H1 (cell line): ENCODE measurements around the gene SRGAP3. TPM values are rescaled to one million over a fixed set of nuclear protein-coding genes. Genes with fewer than 3 reads are reported as not detected.

Source experiments
- CTCF ChIA-PET: fragments of 300-600 bp; sonication (Branson Sonifier 250); formaldehyde crosslinking; loops from one replicate; lab custom pipeline; 2021; ENCODE audit not compliant: partially characterized antibody; lab: Charles Lee
- POLR2A ChIA-PET: fragments of 300-600 bp; sonication (Branson Sonifier 250); formaldehyde crosslinking; loops from one replicate; lab custom pipeline; 2021; ENCODE audit warnings: inconsistent platforms; ENCODE audit not compliant: partially characterized antibody; lab: Charles Lee
- DNase-seq, 2 experiments: peaks; one replicate each; pipeline versions ENCODE4 v3.0.0 to v3.0.0-alpha.2; 2010 to 2022; ENCODE audit warnings: low spot score in 2 of 2, low read depth in 1 of 2, mixed read lengths in 1 of 2
- FAIRE-seq: peaks from 2 replicates; lab custom pipeline; 2011; peaks lifted over from hg19 to GRCh38; lab: Jason Lieb, UNC
- H2AFZ ChIP-seq: 2 replicates; pipeline ENCODE4 v1.8.1; 2012; ENCODE audit warnings: low read length, inconsistent platforms
- H2AK5ac ChIP-seq: 2 replicates; pipeline ENCODE4 v1.6.1; 2013; ENCODE audit warnings: low read depth, low read length
- H2BK120ac ChIP-seq: replicated peaks from 2 replicates; pipeline ENCODE3; 2013; ENCODE audit warnings: low read depth, low read length, inconsistent platforms
- H2BK12ac ChIP-seq: 2 replicates; pipeline ENCODE4 v1.6.1; 2013; ENCODE audit warnings: low read depth, low read length
- H2BK15ac ChIP-seq: 2 replicates; pipeline ENCODE4 v1.6.1; 2013; ENCODE audit warnings: low read length
- H2BK20ac ChIP-seq: 2 replicates; pipeline ENCODE4 v1.6.1; 2013; ENCODE audit warnings: low read length
- H2BK5ac ChIP-seq: 2 replicates; pipeline ENCODE4 v1.6.1; 2013; ENCODE audit warnings: low read depth, low read length
- H3K14ac ChIP-seq: 2 replicates; pipeline ENCODE4 v1.6.1; 2013; ENCODE audit warnings: inconsistent platforms; ENCODE audit not compliant: insufficient read length
- H3K18ac ChIP-seq: 2 replicates; pipeline ENCODE4 v1.6.1; 2013; ENCODE audit warnings: low read length; ENCODE audit errors: extremely low read depth
- H3K23ac ChIP-seq: 2 replicates; pipeline ENCODE4 v1.6.1; 2013; ENCODE audit warnings: inconsistent platforms; ENCODE audit not compliant: insufficient read length
- H3K23me2 ChIP-seq: 2 replicates; pipeline ENCODE4 v1.6.1; 2013; ENCODE audit warnings: low read depth, low read length
- H3K27ac ChIP-seq: 2 replicates; pipeline ENCODE4 v1.6.1; 2011; ENCODE audit warnings: low read depth, low read length, inconsistent platforms
- H3K27me3 ChIP-seq, 4 experiments: replicated peaks in 1 of 4; 1 replicate in 1 of 4; 2 replicates in 3 of 4; pipeline versions ENCODE4 v1.6.1 to v1.8.1; 2011 to 2013; ENCODE audit warnings: low read length in 3 of 4, mild to moderate bottlenecking in 3 of 4, inconsistent platforms in 2 of 4, mixed read lengths in 2 of 4, moderate library complexity in 1 of 4; ENCODE audit not compliant: control insufficient read depth in 3 of 4, insufficient read depth in 3 of 4; ENCODE audit errors: extremely low read depth in 1 of 4
- H3K36me3 ChIP-seq, 4 experiments: 2 replicates each; pipeline versions ENCODE4 v1.6.1 to v1.8.1; 2011 to 2013; ENCODE audit warnings: mild to moderate bottlenecking in 4 of 4, low read length in 3 of 4, moderate library complexity in 2 of 4, control low read depth in 1 of 4, inconsistent platforms in 1 of 4; ENCODE audit not compliant: insufficient read depth in 4 of 4, control insufficient read depth in 2 of 4
- H3K4ac ChIP-seq: replicated peaks from 2 replicates; pipeline ENCODE3; 2013; ENCODE audit warnings: low read length, low read depth, mixed read lengths, inconsistent platforms; ENCODE audit not compliant: insufficient read length
- H3K4me1 ChIP-seq, 4 experiments: replicated peaks in 1 of 4; 1 replicate in 1 of 4; 2 replicates in 3 of 4; pipeline versions ENCODE4 v1.6.1 to v1.8.1; 2011 to 2013; ENCODE audit warnings: low read length in 3 of 4, inconsistent platforms in 2 of 4, mixed read lengths in 1 of 4; ENCODE audit not compliant: insufficient read depth in 4 of 4, control insufficient read depth in 3 of 4
- H3K4me2 ChIP-seq, 2 experiments: 2 replicates each; pipeline versions ENCODE4 v1.6.1 to v1.8.1; 2011 to 2013; ENCODE audit warnings: low read depth in 2 of 2, low read length in 2 of 2, control low read depth in 1 of 2, inconsistent platforms in 1 of 2, mild to moderate bottlenecking in 1 of 2; ENCODE audit not compliant: insufficient read depth in 1 of 2
- H3K4me3 ChIP-seq, 4 experiments: fragments of 200-600, 300-600 bp in 1 of 4; sonication (generic), shearing (Covaris generic), sonication (Bioruptor Twin) in 1 of 4; 2 replicates each; pipeline versions ENCODE4 v1.5.1 to v1.8.1; 2011 to 2016; ENCODE audit warnings: low read length in 4 of 4, low read depth in 3 of 4, control low read depth in 2 of 4, inconsistent platforms in 2 of 4, mild to moderate bottlenecking in 2 of 4, mixed read lengths in 1 of 4, moderate library complexity in 1 of 4; ENCODE audit not compliant: insufficient read depth in 2 of 4; ENCODE audit errors: extremely low read depth in 1 of 4
- H3K56ac ChIP-seq: replicated peaks from 2 replicates; pipeline ENCODE3; 2013; ENCODE audit warnings: low read depth, mild to moderate bottlenecking, mixed read lengths, low read length, inconsistent platforms; ENCODE audit not compliant: insufficient read length
- H3K79me1 ChIP-seq: 2 replicates; pipeline ENCODE4 v1.6.1; 2013; ENCODE audit warnings: low read depth, low read length, control low read depth
- H3K79me2 ChIP-seq, 2 experiments: 2 replicates each; pipeline versions ENCODE4 v1.6.1 to v1.8.1; 2012 to 2013; ENCODE audit warnings: low read length in 2 of 2, mild to moderate bottlenecking in 2 of 2, inconsistent platforms in 1 of 2; ENCODE audit not compliant: insufficient read depth in 2 of 2, control insufficient read depth in 1 of 2
- H3K9ac ChIP-seq, 4 experiments: replicated peaks in 1 of 4; 1 replicate in 1 of 4; 2 replicates in 3 of 4; pipeline versions ENCODE4 v1.6.1 to v1.8.1; 2011 to 2013; ENCODE audit warnings: low read depth in 3 of 4, low read length in 3 of 4, control low read depth in 2 of 4, mild to moderate bottlenecking in 2 of 4, moderate library complexity in 2 of 4, inconsistent platforms in 1 of 4; ENCODE audit errors: extremely low read depth in 1 of 4
- H3K9me3 ChIP-seq, 2 experiments: 2 replicates each; pipeline versions ENCODE4 v1.6.1 to v1.8.1; 2012 to 2013; ENCODE audit warnings: mild to moderate bottlenecking in 2 of 2, moderate library complexity in 2 of 2, control low read depth in 1 of 2, inconsistent platforms in 1 of 2, low read depth in 1 of 2, low read length in 1 of 2, mixed read lengths in 1 of 2; ENCODE audit not compliant: insufficient read depth in 2 of 2
- H4K20me1 ChIP-seq, 2 experiments: replicated peaks in 1 of 2; 2 replicates each; pipeline versions ENCODE3 to v1.8.1; 2011 to 2013; ENCODE audit warnings: inconsistent platforms in 2 of 2, low read length in 2 of 2, mild to moderate bottlenecking in 1 of 2; ENCODE audit not compliant: insufficient read depth in 2 of 2, control insufficient read depth in 1 of 2
- H4K5ac ChIP-seq: 2 replicates; pipeline ENCODE4 v1.6.1; 2013; ENCODE audit warnings: low read length, low read depth, mixed read lengths, inconsistent platforms; ENCODE audit not compliant: insufficient read length
- H4K8ac ChIP-seq: 2 replicates; pipeline ENCODE4 v1.8.0; 2013; ENCODE audit warnings: mild to moderate bottlenecking, moderate library complexity, low read length, inconsistent platforms; ENCODE audit not compliant: insufficient read depth; ENCODE audit errors: extremely low read depth
- H4K91ac ChIP-seq: replicated peaks from 2 replicates; pipeline ENCODE3; 2013; ENCODE audit warnings: low read length, mixed read lengths, inconsistent platforms; ENCODE audit not compliant: insufficient read length
- ASH2L ChIP-seq: fragments of 200-600, 300-600 bp; sonication (generic); IDR thresholded peaks from one replicate; pipeline ENCODE4 v1.7.1; 2017; ENCODE audit warnings: low read length
- EZH2 ChIP-seq: fragments of 200-600 bp; sonication (generic); IDR thresholded peaks from 2 replicates; pipeline ENCODE4 v1.7.1; 2012; ENCODE audit warnings: low read depth, mild to moderate bottlenecking, moderate library complexity, low read length, inconsistent platforms; ENCODE audit not compliant: severe bottlenecking
- JUN ChIP-seq: IDR thresholded peaks from 2 replicates; pipeline ENCODE4 v1.6.1; 2011; ENCODE audit warnings: low read depth, mild to moderate bottlenecking, improper control_type of control experiment, low read length
- MAFK ChIP-seq: IDR thresholded peaks from 2 replicates; pipeline ENCODE4 v1.6.1; 2012; ENCODE audit warnings: low read depth, mild to moderate bottlenecking, improper control_type of control experiment, low read length
- POU5F1 ChIP-seq: IDR thresholded peaks from 2 replicates; pipeline ENCODE4 v1.6.1; 2011; ENCODE audit warnings: low read depth, mild to moderate bottlenecking, low read length, moderate library complexity
- RNF2 ChIP-seq: fragments of 200-900, 300-1000 bp; sonication (generic); IDR thresholded peaks from 2 replicates; pipeline ENCODE4 v1.7.1; 2016; ENCODE audit warnings: borderline replicate concordance, low read depth, mild to moderate bottlenecking, antibody characterized with exemption, low read length; ENCODE audit not compliant: poor library complexity, severe bottlenecking; ENCODE audit errors: missing control alignments
- SAP30 ChIP-seq: fragments of 300-600 bp; sonication (generic); IDR thresholded peaks from 2 replicates; pipeline ENCODE4 v1.7.1; 2012; ENCODE audit warnings: low read length, moderate library complexity, mild to moderate bottlenecking, inconsistent platforms; ENCODE audit not compliant: insufficient read depth, insufficient replicate concordance
- SP1 ChIP-seq: IDR thresholded peaks from 2 replicates; pipeline ENCODE4 v1.6.1; 2011; ENCODE audit warnings: low read depth, low read length
- TAF7 ChIP-seq: optimal IDR thresholded peaks from 2 replicates; pipeline ENCODE3; 2011; ENCODE audit warnings: low read depth, mild to moderate bottlenecking, inconsistent platforms, low read length, moderate library complexity, borderline replicate concordance
- TEAD4 ChIP-seq: IDR thresholded peaks from 2 replicates; pipeline ENCODE4 v1.6.1; 2012; ENCODE audit warnings: low read depth, low read length, inconsistent platforms, mixed read lengths
- ZNF274 ChIP-seq: IDR thresholded peaks from 2 replicates; pipeline ENCODE4 v1.7.0; 2012; ENCODE audit warnings: low read length, borderline replicate concordance; ENCODE audit errors: extremely low read depth
- WGBS, 2 experiments: shearing (Covaris generic) in 1 of 2; methylation state at CpG; one replicate each; pipeline versions ENCODE4 v1.1.6 to v1.1.7; 2013 to 2015; ENCODE audit warnings: low lambda C conversion rate in 2 of 2, mixed read lengths in 2 of 2, inconsistent platforms in 1 of 2, low coverage in 1 of 2, missing lambda C conversion rate in 1 of 2; ENCODE audit not compliant: insufficient replicate concordance in 2 of 2, insufficient coverage in 1 of 2, insufficient read length in 1 of 2; ENCODE audit errors: extremely low coverage in 1 of 2, missing lambda C conversion rate in 1 of 2; 5-methylcytosine and 5-hydroxymethylcytosine counted together
- polyA plus RNA-seq, 7 experiments: library from polyadenylated mRNA; depleted of rRNA in 3 of 7; stranded (reverse) in 5 of 7; unstranded in 2 of 7; fragments of >200 nt in 5 of 7; fragments of 200-250 nt in 2 of 7; gene quantifications; 1 replicate in 5 of 7; 2 replicates in 1 of 7; 4 replicates in 1 of 7; pipeline versions ENCODE4 v1.2.1 to v1.2.3, GENCODE V29; 2011 to 2013; ENCODE audit warnings: missing spikeins in 2 of 7, mixed read lengths in 2 of 7
- total RNA-seq: library from RNA; stranded (reverse); fragmentation: NEBNext Ultra II Directional; extraction: Animal tissue kit (Norgen Biotek cat#: 25700); gene quantifications from 2 replicates; pipeline ENCODE4 v1.2.1, GENCODE V29; 2021
- TF ChIP-seq, protein P1 (sequence below): IDR thresholded peaks from 2 replicates; pipeline ENCODE4 v1.6.1; 2012; ENCODE audit warnings: low read length, inconsistent platforms

SRGAP3 gene
- total and polyA plus RNA-seq, 2 of the 8 experiments (the other 6 are each of a cell fraction or from before 2014, with no cell fraction given) = 5.8 to 11.4 TPM

DNA sequence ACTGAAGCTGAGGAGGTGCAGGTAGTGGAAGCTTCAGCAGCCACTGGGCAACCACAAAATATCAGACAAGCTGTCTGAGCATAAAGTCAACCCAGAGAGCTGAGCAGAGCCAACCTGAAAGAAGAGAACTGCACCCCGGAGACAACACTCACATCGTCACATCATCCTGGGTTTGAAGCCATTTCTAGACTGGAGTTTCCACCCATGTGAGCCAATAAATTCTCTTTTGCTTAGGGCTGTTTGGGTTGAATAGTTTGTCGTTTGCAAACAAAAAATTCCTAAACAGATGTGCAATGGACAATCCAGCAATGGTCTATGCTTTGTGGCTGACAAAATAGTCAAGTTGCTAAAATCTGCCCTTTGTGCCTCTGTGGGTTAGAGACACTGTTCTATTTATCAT lies 270.9 kb downstream of the SRGAP3 start:
- FAIRE-seq (no peak), DNase-seq (no peak)
- Histone ChIP-seq H3K79me2 (no peaks in the 10 kb centered on the region), H2BK5ac (no peak overlapping the region), H2BK120ac (no peak overlapping the region), H3K27ac (no peak overlapping the region), H4K20me1 (no peaks in the 10 kb centered on the region), H3K9ac (no peak overlapping the region), H4K8ac (no peak overlapping the region), H3K9me3 (no peaks in the 10 kb centered on the region), H4K91ac (no peak overlapping the region), H3K36me3 (no peaks in the 10 kb centered on the region), H3K18ac (no peak overlapping the region), H3K56ac (no peak overlapping the region), H3K4me3 (no peak overlapping the region), H2BK15ac (no peak overlapping the region), H2BK20ac (no peak overlapping the region), H2AFZ (no peak overlapping the region), H3K23me2 (no peaks in the 10 kb centered on the region), H2AK5ac (no peak overlapping the region), H2BK12ac (no peak overlapping the region), H3K4ac (no peak overlapping the region), H3K27me3 (no peaks in the 10 kb centered on the region), H3K14ac (no peak overlapping the region), H3K79me1 (no peaks in the 10 kb centered on the region), H3K4me1 (peaks cover 0 to 6% (median 3%) of the 10 kb centered on the region in 4 experiments; a peak in 4 of 7 replicates), H3K4me2 (no peak overlapping the region), H3K23ac (no peak overlapping the region), H4K5ac (no peak overlapping the region)
- WGBS, 2 experiments = 53% methylated on average over 3 of the region's 3 CpGs; no CpG with 5 or more reads in 1 of the 2 experiments
- ChIA-PET CTCF (interaction anchor here (1.1 to 13.2 kb wide), 4 partner anchors 9 to 325 kb away, joined by 3 to 176 read pairs (median 19); no protein-coding TSS in a partner anchor), POLR2A (no interaction called here)
- TF ChIP-seq MAFK (no peak), TAF7 (no peak), RNF2 (no peak), SAP30 (no peak), JUN (no peak), POU5F1 (no peak), EZH2 (no peak), SP1 (no peak), TEAD4 (no peak), ASH2L (no peak), ZNF274 (no peak)
- TF ChIP-seq, protein P1, sequence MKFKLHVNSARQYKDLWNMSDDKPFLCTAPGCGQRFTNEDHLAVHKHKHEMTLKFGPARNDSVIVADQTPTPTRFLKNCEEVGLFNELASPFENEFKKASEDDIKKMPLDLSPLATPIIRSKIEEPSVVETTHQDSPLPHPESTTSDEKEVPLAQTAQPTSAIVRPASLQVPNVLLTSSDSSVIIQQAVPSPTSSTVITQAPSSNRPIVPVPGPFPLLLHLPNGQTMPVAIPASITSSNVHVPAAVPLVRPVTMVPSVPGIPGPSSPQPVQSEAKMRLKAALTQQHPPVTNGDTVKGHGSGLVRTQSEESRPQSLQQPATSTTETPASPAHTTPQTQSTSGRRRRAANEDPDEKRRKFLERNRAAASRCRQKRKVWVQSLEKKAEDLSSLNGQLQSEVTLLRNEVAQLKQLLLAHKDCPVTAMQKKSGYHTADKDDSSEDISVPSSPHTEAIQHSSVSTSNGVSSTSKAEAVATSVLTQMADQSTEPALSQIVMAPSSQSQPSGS = no peak
